AG10803 (cell line): ENCODE data around the gene CLCN2.

Source experiments
- DNase-seq: peaks from one replicate; pipeline ENCODE4 v3.0.0; 2010; ENCODE audit warnings: low read depth
- H3K4me3 ChIP-seq: 2 replicates; pipeline ENCODE4 v1.5.1; 2011; ENCODE audit warnings: mild to moderate bottlenecking, low read length, control low read depth
- TF ChIP-seq, protein P1 (sequence below): conservative IDR thresholded peaks from 2 replicates; pipeline ENCODE4 v1.5.1; 2011; ENCODE audit warnings: mild to moderate bottlenecking, low read length, control low read depth, inconsistent platforms

CLCN2 gene

DNA sequence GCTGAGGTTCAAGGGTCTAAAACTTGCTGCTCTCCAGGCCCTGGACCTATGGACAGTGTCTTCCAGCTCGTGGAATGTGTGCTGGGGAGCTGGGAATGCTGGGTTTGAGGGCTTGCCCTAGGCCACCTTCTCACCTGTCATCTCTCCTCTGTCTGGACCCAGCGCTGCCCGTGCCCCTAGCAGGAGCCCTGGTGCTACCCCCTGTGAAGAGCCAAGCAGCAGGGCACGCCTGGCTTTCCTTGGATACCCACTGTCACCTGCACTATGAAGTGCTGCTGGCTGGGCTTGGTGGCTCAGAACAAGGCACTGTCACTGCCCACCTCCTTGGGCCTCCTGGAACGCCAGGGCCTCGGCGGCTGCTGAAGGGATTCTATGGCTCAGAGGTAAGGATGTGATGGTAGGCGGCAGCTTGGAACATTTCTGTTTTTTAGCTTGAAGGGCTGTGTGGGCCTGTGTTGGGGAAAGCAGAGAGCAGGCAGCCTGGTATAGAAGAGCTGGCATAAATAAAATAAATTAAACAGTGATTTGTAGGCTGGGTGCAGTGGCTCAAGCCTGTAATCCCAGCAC, 23.5 kb upstream of the CLCN2 start:
- H3K4me3 ChIP-seq = no peak overlapping the region
- DNase-seq = no peak
- TF ChIP-seq, protein P1, sequence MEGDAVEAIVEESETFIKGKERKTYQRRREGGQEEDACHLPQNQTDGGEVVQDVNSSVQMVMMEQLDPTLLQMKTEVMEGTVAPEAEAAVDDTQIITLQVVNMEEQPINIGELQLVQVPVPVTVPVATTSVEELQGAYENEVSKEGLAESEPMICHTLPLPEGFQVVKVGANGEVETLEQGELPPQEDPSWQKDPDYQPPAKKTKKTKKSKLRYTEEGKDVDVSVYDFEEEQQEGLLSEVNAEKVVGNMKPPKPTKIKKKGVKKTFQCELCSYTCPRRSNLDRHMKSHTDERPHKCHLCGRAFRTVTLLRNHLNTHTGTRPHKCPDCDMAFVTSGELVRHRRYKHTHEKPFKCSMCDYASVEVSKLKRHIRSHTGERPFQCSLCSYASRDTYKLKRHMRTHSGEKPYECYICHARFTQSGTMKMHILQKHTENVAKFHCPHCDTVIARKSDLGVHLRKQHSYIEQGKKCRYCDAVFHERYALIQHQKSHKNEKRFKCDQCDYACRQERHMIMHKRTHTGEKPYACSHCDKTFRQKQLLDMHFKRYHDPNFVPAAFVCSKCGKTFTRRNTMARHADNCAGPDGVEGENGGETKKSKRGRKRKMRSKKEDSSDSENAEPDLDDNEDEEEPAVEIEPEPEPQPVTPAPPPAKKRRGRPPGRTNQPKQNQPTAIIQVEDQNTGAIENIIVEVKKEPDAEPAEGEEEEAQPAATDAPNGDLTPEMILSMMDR = no peak

DNA sequence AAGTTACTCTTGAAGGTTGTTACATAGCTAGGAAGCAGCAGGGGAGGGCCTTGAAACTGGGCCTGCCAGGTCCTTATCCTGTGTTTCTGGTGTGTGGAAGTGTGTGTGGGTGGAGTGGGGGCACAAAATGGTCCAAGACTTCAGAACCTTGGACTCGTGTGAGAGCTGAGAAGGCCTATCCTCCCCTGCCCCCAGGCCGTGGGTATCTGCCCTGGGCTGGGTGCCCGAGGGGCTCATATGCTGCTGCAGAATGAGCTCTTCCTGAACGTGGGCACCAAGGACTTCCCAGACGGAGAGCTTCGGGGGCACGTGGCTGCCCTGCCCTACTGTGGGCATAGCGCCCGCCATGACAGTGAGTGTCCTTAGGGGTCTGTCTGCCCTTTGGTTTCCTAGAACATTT, 22.9 kb upstream of the CLCN2 start:
- DNase-seq = no peak
- TF ChIP-seq, protein P1 = no peak
- H3K4me3 ChIP-seq = no peak overlapping the region

DNA sequence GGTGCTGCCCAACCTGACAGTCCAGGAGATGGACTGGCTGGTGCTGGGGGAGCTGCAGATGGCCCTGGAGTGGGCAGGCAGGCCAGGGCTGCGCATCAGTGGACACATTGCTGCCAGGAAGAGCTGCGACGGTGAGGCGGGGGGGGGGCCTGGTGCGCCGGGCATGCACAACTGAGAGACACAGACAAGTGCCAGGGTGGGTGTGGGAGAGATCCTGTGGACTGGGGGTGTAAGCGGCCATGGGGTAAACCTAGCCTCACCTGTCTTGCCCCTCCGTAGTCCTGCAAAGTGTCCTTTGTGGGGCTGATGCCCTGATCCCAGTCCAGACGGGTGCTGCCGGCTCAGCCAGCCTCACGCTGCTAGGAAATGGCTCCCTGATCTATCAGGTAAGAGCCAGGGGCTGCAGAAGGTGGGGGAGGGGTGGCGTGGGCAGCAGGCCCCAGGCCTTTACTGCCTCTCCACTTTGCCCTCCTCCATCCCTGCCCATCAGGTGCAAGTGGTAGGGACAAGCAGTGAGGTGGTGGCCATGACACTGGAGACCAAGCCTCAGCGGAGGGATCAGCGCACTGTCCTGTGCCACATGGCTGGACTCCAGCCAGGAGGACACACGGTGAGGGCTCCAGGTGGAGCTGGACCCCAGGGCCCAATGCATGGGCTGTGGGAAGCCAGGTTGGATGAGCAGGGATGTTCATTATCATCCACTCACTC, 21.8 kb upstream of the CLCN2 start:
- H3K4me3 ChIP-seq = no peak overlapping the region
- TF ChIP-seq, protein P1 = no peak
- DNase-seq = no peak

DNA sequence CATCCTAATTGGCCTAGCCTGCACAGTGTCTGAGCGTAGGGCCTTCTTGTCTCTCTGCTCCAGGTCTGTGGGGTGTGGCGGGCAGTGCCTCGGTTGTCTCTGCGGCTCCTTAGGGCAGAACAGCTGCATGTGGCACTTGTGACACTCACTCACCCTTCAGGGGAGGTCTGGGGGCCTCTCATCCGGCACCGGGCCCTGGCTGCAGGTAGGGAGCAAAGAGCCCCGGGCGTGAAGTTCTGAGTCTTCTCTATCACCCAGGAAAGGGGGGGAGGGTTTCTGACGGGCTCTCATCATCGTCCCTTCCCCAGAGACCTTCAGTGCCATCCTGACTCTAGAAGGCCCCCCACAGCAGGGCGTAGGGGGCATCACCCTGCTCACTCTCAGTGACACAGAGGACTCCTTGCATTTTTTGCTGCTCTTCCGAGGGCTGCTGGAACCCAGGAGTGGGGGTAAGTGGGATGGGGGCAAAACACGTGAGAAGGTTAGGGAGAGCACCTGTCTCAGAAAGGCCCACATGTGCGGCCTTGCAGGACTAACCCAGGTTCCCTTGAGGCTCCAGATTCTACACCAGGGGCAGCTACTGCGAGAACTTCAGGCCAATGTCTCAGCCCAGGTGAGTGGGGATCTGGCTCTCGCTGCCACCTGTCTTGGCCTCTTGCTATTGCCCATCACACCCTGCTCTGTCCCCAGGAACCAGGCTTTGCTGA, 21.1 kb upstream of the CLCN2 start:
- TF ChIP-seq, protein P1 = no peak
- no peak overlapping the region for H3K4me3 ChIP-seq
- no peak for DNase-seq

DNA sequence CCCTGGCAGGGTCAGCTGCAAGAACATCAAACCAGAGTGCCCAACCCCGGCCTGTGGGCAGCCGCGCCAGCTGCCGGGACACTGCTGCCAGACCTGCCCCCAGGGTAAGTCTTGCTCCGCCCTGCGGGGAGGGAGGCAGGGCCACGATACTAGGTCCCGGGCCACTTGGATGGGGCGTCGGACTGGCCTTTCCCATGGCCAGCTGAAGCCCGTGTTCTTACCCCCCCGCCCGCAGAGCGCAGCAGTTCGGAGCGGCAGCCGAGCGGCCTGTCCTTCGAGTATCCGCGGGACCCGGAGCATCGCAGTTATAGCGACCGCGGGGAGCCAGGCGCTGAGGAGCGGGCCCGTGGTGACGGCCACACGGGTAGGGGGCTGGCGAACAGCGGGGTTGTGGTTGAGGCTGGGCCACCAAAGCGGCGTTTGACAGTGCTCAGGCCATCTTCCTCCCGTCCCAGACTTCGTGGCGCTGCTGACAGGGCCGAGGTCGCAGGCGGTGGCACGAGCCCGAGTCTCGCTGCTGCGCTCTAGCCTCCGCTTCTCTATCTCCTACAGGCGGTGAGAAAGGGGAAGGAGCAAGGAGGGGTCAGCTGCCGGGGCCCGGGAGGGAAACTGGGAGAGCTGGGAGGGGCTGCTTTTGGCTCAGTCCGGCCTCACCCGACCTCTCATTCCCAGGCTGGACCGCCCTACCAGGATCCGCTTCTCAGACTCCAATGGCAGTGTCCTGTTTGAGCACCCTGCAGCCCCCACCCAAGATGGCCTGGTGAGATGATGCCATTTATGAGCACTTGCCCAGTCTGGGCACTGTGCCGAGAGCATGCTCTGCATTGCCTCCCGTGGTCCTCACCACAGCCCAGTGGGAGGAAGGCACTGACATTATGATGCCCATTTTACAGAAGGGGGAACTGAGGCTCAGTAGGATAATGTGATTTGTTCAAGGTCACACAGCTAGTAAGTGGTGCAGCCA, 20.1 kb upstream of the CLCN2 start:
- DNase-seq = no peak
- H3K4me3 ChIP-seq = no peak overlapping the region
- TF ChIP-seq, protein P1 = no peak

DNA sequence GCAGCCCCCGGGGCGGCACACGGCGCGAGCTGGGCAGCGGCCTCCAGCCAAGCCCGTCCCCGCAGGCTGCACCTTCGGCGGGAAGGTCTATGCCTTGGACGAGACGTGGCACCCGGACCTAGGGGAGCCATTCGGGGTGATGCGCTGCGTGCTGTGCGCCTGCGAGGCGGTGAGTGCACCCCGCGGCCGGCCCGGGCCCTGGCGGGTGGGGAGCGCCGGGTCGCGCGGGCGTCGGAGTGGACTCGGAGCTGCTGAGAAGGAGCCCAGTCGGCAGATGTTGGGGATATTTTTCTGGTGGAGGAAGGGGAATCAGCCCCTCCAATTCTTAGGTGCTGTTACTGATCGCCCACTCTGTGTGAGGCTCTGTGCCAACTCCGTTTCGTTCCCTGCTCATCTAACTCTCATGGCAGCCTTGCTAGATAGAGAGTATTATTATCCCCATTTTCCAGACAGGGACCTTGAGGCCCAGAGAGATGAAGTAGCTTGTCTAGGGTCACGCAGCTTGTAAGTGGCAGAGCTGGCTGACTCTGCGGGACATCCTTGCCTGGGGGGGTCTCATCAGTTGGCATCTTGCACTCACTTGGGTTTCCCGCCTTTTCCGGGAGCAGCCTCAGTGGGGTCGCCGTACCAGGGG, 19.3 kb upstream of the CLCN2 start:
- peak overlapping the region; percentile 41 for H3K4me3 ChIP-seq
- no peak for DNase-seq
- TF ChIP-seq, protein P1 = no peak
